Mesothelial cell of epicardium (in vitro differentiated cells): ENCODE results near the gene ABLIM3. TPM values are rescaled to one million over a fixed set of nuclear protein-coding genes. Genes with fewer than 3 reads are reported as not detected.

Experiments used
- DNase-seq, 2 experiments: peaks; one replicate each; pipeline ENCODE4 v3.0.0; 2021; ENCODE audit warnings: low spot score in 2 of 2; ENCODE audit not compliant: unreplicated experiment in 2 of 2
- H3K27ac Mint-ChIP-seq: 2 replicates; pipeline ENCODE4 v1.8.0; 2021; ENCODE audit warnings: mixed read lengths
- H3K27me3 Mint-ChIP-seq: 2 replicates; pipeline ENCODE4 v1.8.0; 2021; ENCODE audit warnings: low read depth, mixed read lengths
- H3K36me3 Mint-ChIP-seq: 2 replicates; pipeline ENCODE4 v1.8.0; 2021; ENCODE audit warnings: mixed read lengths
- H3K4me1 Mint-ChIP-seq: 2 replicates; pipeline ENCODE4 v1.8.0; 2021; ENCODE audit warnings: mixed read lengths
- H3K4me3 Mint-ChIP-seq: 2 replicates; pipeline ENCODE4 v1.8.0; 2021; ENCODE audit warnings: mild to moderate bottlenecking, moderate library complexity, mixed read lengths
- H3K9me3 Mint-ChIP-seq: 2 replicates; pipeline ENCODE4 v1.8.0; 2021; ENCODE audit warnings: mixed read lengths
- total RNA-seq: library from RNA; stranded (reverse); gene quantifications from 3 replicates; pipeline ENCODE4 v1.2.1, GENCODE V29; 2021
- TF ChIP-seq, protein P1 (sequence below): fragments of 200-600 bp; sonication (generic); IDR thresholded peaks from one replicate; pipeline ENCODE4 v1.5.0; 2021; ENCODE audit warnings: antibody characterized with exemption; ENCODE audit not compliant: unreplicated experiment

ABLIM3 gene
- total RNA-seq, 1 donor from 2014 or later = 0.27 TPM

DNA sequence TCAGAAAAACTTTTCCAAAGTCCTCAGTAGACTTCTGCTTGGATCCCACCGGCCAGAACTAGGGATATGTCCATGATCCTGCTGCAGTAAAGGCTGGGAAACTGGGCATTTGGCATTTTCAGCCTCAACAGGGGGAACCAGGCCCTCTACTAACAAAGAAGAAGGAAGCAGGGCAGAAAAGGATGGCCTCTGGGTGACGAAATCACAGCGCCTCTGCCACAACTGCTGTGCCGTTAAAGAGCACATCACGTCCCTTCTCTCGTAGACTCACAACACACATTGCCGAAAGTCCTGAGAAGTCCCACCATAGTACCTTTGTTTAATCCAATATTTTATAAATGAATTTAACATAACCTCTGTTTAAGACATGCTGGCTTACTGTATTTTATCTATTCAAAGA, 120.0 kb downstream of the ABLIM3 start:
- Mint-ChIP-seq H3K4me1 (no peaks in the 10 kb centered on the region), H3K27ac (no peak overlapping the region), H3K27me3 (peaks cover 92% of the 10 kb centered on the region), H3K4me3 (no peak overlapping the region), H3K9me3 (no peaks in the 10 kb centered on the region), H3K36me3 (no peaks in the 10 kb centered on the region)
- TF ChIP-seq, protein P1, sequence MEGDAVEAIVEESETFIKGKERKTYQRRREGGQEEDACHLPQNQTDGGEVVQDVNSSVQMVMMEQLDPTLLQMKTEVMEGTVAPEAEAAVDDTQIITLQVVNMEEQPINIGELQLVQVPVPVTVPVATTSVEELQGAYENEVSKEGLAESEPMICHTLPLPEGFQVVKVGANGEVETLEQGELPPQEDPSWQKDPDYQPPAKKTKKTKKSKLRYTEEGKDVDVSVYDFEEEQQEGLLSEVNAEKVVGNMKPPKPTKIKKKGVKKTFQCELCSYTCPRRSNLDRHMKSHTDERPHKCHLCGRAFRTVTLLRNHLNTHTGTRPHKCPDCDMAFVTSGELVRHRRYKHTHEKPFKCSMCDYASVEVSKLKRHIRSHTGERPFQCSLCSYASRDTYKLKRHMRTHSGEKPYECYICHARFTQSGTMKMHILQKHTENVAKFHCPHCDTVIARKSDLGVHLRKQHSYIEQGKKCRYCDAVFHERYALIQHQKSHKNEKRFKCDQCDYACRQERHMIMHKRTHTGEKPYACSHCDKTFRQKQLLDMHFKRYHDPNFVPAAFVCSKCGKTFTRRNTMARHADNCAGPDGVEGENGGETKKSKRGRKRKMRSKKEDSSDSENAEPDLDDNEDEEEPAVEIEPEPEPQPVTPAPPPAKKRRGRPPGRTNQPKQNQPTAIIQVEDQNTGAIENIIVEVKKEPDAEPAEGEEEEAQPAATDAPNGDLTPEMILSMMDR = no peak
- DNase-seq = no peak

- TF ChIP-seq, protein P1 = no peak
- H3K27me3 Mint-ChIP-seq = peaks cover 87% of the 10 kb centered on the region
- no peak for DNase-seq
Measured at GRCh38 chr5:149262315-149262714, 121.0 kb downstream of the ABLIM3 start.

GRCh38 chr5:149264439-149265067, 123.3 kb downstream of the ABLIM3 start:
- TF ChIP-seq, protein P1 = peak; percentile 32
- H3K27ac Mint-ChIP-seq = no peak overlapping the region
- H3K27me3 Mint-ChIP-seq = peaks cover 70% of the 10 kb centered on the region
- peaks cover 3% of the 10 kb centered on the region for H3K36me3 Mint-ChIP-seq
- DNase-seq = peak in 1 of 2 experiments; percentile 45
- H3K4me3 Mint-ChIP-seq = no peak overlapping the region
- H3K9me3 Mint-ChIP-seq = peaks cover 13% of the 10 kb centered on the region
- H3K4me1 Mint-ChIP-seq = no peaks in the 10 kb centered on the region

More at GRCh38 chr5:149262315-149262714, 121.0 kb downstream of the ABLIM3 start:
- Mint-ChIP-seq H3K36me3 (no peaks in the 10 kb centered on the region), H3K9me3 (no peaks in the 10 kb centered on the region), H3K4me3 (no peak overlapping the region), H3K4me1 (no peaks in the 10 kb centered on the region), H3K27ac (no peak overlapping the region)

DNA sequence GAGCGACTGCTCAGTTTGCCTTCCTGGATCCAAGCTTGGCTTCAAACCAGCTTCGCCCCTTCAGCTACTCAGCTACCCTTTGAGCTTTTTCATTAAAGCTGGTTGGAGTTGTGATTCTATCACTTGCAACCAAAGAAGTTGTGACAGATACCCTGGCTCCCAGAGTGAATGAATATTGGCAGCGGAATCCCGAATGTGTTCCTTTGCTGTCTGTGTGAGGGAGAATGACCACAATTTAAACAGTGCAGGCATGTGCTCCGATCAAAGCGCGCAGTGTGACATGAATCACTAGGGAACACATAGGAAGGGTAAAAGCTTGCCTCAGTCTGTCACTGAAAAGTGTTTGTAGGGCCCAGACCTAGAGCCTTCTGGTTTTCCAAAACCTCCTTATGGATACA, 123.8 kb downstream of the ABLIM3 start:
- Mint-ChIP-seq H3K4me3 (no peak overlapping the region), H3K27me3 (peaks cover 68% of the 10 kb centered on the region), H3K36me3 (peaks cover 3% of the 10 kb centered on the region), H3K9me3 (peaks cover 13% of the 10 kb centered on the region), H3K27ac (no peak overlapping the region), H3K4me1 (no peaks in the 10 kb centered on the region)
- TF ChIP-seq, protein P1 = no peak
- DNase-seq = no peak

- no peaks in the 10 kb centered on the region for H3K4me1 Mint-ChIP-seq
- peaks cover 13% of the 10 kb centered on the region for H3K9me3 Mint-ChIP-seq
- no peak overlapping the region for H3K4me3 Mint-ChIP-seq
- peaks cover 3% of the 10 kb centered on the region for H3K36me3 Mint-ChIP-seq
- TF ChIP-seq, protein P1 = no peak
- DNase-seq = no peak
- H3K27me3 Mint-ChIP-seq = peaks cover 68% of the 10 kb centered on the region
- no peak overlapping the region for H3K27ac Mint-ChIP-seq
Measured at GRCh38 chr5:149265597-149265996, 124.3 kb downstream of the ABLIM3 start.
